Stimulated activated CD4-positive, alpha-beta T cell treated with anti-CD3 and anti-CD28 coated beads, TNF-alpha, amount 100 ng/mL, for 4 hours (primary cell): ENCODE data around the gene NWD2.
"Not testable (repeated sequence)": the region's sequence is repeated elsewhere in the genome, so short reads cannot be mapped to it uniquely, and the experiment has no call there.

ENCODE experiments used
- DNase-seq, 3 experiments: peaks; one replicate each; pipeline ENCODE4 v3.0.0-alpha.2; 2020; ENCODE audit warnings: low read depth in 3 of 3

Gene NWD2

GRCh38 chr4:37392521-37393255 is 148.1 kb downstream of the NWD2 start:
- no peak for DNase-seq

GRCh38 chr4:37393321-37393720 is 148.8 kb downstream of the NWD2 start:
- no peak for DNase-seq

GRCh38 chr4:37393889-37394288 is 149.3 kb downstream of the NWD2 start:
- no peak for DNase-seq

- no peak for DNase-seq
These were observed 153.0 kb downstream of the NWD2 start for GRCh38 chr4:37397505-37397904.

GRCh38 chr4:37400241-37400881 is 155.8 kb downstream of the NWD2 start:
- no peak for DNase-seq

- not testable (repeated sequence) for DNase-seq
These were observed 163.6 kb downstream of the NWD2 start for GRCh38 chr4:37407938-37408826.

GRCh38 chr4:37413612-37414011 is 169.1 kb downstream of the NWD2 start:
- not testable (repeated sequence) for DNase-seq

- no peak for DNase-seq
These were observed 171.4 kb downstream of the NWD2 start for GRCh38 chr4:37415845-37416369.

- DNase-seq: no peak
These were observed 177.1 kb downstream of the NWD2 start for GRCh38 chr4:37421614-37422013.

- no peak for DNase-seq
These were observed 177.6 kb downstream of the NWD2 start for GRCh38 chr4:37422102-37422501.

GRCh38 chr4:37422638-37423037 is 178.1 kb downstream of the NWD2 start:
- DNase-seq: no peak

GRCh38 chr4:37423310-37423709 is 178.8 kb downstream of the NWD2 start:
- DNase-seq: no peak

GRCh38 chr4:37424753-37425152 is 180.2 kb downstream of the NWD2 start:
- no peak for DNase-seq

GRCh38 chr4:37425857-37426256 is 181.3 kb downstream of the NWD2 start:
- DNase-seq: no peak

GRCh38 chr4:37427193-37427592 is 182.7 kb downstream of the NWD2 start:
- DNase-seq: no peak

GRCh38 chr4:37429906-37430305 is 185.4 kb downstream of the NWD2 start:
- no peak for DNase-seq

- no peak for DNase-seq
These were observed 186.3 kb downstream of the NWD2 start for GRCh38 chr4:37430718-37431416.

GRCh38 chr4:37431417-37431743 is 186.8 kb downstream of the NWD2 start:
- DNase-seq: no peak

- DNase-seq: no peak
These were observed 189.9 kb downstream of the NWD2 start for GRCh38 chr4:37434469-37434868.

- DNase-seq: no peak
These were observed 192.0 kb downstream of the NWD2 start for GRCh38 chr4:37436546-37436945.

GRCh38 chr4:37437163-37437562 is 192.6 kb downstream of the NWD2 start:
- no peak for DNase-seq
